ENCODE data around the gene FAM168A. TPM values are rescaled to one million over a fixed set of nuclear protein-coding genes. Genes with fewer than 3 reads are reported as not detected.

The FAM168A gene
- total and polyA plus RNA-seq, 4 donors = 5.5 to 52.0 (median 25.5) TPM

GRCh38 chr11:73366265-73366610, 231.7 kb downstream of the FAM168A start:
- Histone ChIP-seq H3K9me3 (ENCODE audit: control insufficient read depth, low read length) (no peaks in the 10 kb centered on the region), H3K4me3 (ENCODE audit: low read length in 2 of 2) (no peak overlapping the region), H3K36me3 (ENCODE audit: control insufficient read depth in 1 of 2, insufficient read depth in 2 of 2, low read length in 1 of 2) (peaks cover 10 to 18% of the 10 kb centered on the region in 2 donors), H3K27me3 (ENCODE audit: control insufficient read depth in 1 of 2, insufficient read depth in 2 of 2, low read length in 1 of 2) (no peaks in the 10 kb centered on the region), H3K27ac (ENCODE audit: low read depth in 1 of 2, low read length in 2 of 2) (no peak overlapping the region), H3K4me1 (ENCODE audit: control insufficient read depth in 1 of 2, insufficient read depth in 2 of 2, low read length in 2 of 2) (no peaks in the 10 kb centered on the region)
- intact Hi-C loops (cut with DNase I) = no loop called here
- DNase-seq (no peak), ATAC-seq (ENCODE audit: low FRiP score) (no peak)
- WGBS, 2 donors = 92 to 94% methylated on average over 4 of the region's 4 CpGs

- 74 to 75% methylated on average over 24 of the region's 24 CpGs for WGBS, 2 donors
- DNase-seq (no peak), ATAC-seq (ENCODE audit: low FRiP score) (no peak)
- no peak overlapping the region for H3K4me3 ChIP-seq (ENCODE audit: low read length in 2 of 2)
- no peaks in the 10 kb centered on the region for H3K4me1 ChIP-seq (ENCODE audit: control insufficient read depth in 1 of 2, insufficient read depth in 2 of 2, low read length in 2 of 2)
- no peaks in the 10 kb centered on the region for H3K27me3 ChIP-seq (ENCODE audit: control insufficient read depth in 1 of 2, insufficient read depth in 2 of 2, low read length in 1 of 2)
- intact Hi-C loops (cut with DNase I) = no loop called here
- no peak overlapping the region for H3K27ac ChIP-seq (ENCODE audit: low read depth in 1 of 2, low read length in 2 of 2)
- H3K36me3 ChIP-seq (ENCODE audit: control insufficient read depth in 1 of 2, insufficient read depth in 2 of 2, low read length in 1 of 2) = peaks cover 10 to 18% of the 10 kb centered on the region in 2 donors
- H3K9me3 ChIP-seq (ENCODE audit: control insufficient read depth, low read length) = no peaks in the 10 kb centered on the region
Measured at GRCh38 chr11:73365352-73366264, 232.3 kb downstream of the FAM168A start.

- Histone ChIP-seq H3K36me3 (ENCODE audit: control insufficient read depth in 1 of 2, insufficient read depth in 2 of 2, low read length in 1 of 2) (peaks cover 10 to 25% of the 10 kb centered on the region in 2 donors), H3K4me3 (ENCODE audit: low read length in 2 of 2) (no peak overlapping the region), H3K9me3 (ENCODE audit: control insufficient read depth, low read length) (no peaks in the 10 kb centered on the region), H3K27me3 (ENCODE audit: control insufficient read depth in 1 of 2, insufficient read depth in 2 of 2, low read length in 1 of 2) (no peaks in the 10 kb centered on the region), H3K4me1 (ENCODE audit: control insufficient read depth in 1 of 2, insufficient read depth in 2 of 2, low read length in 2 of 2) (no peaks in the 10 kb centered on the region), H3K27ac (ENCODE audit: low read depth in 1 of 2, low read length in 2 of 2) (no peak overlapping the region)
- ATAC-seq (ENCODE audit: low FRiP score) (no peak), DNase-seq (no peak)
- 78 to 82% methylated on average over 9 of the region's 9 CpGs for WGBS, 2 donors
- intact Hi-C loops (cut with DNase I) = no loop called here
Measured at GRCh38 chr11:73363147-73363546, 234.8 kb downstream of the FAM168A start.

- no peaks in the 10 kb centered on the region for H3K27me3 ChIP-seq (ENCODE audit: control insufficient read depth in 1 of 2, insufficient read depth in 2 of 2, low read length in 1 of 2)
- H3K9me3 ChIP-seq (ENCODE audit: control insufficient read depth, low read length) = no peaks in the 10 kb centered on the region
- H3K4me3 ChIP-seq (ENCODE audit: low read length in 2 of 2) = no peak overlapping the region
- ATAC-seq (ENCODE audit: low FRiP score) (no peak), DNase-seq (no peak)
- WGBS, 2 donors = 65 to 67% methylated on average over 68 to 70 of the region's 70 CpGs
- H3K27ac ChIP-seq (ENCODE audit: low read depth in 1 of 2, low read length in 2 of 2) = peak overlapping the region in 1 of 2 donors; percentile 20
- peaks cover 10 to 25% of the 10 kb centered on the region in 2 donors for H3K36me3 ChIP-seq (ENCODE audit: control insufficient read depth in 1 of 2, insufficient read depth in 2 of 2, low read length in 1 of 2)
- H3K4me1 ChIP-seq (ENCODE audit: control insufficient read depth in 1 of 2, insufficient read depth in 2 of 2, low read length in 2 of 2) = no peaks in the 10 kb centered on the region
- intact Hi-C loops (cut with DNase I) = no loop called here
Measured at GRCh38 chr11:73361953-73362776, 235.7 kb downstream of the FAM168A start.

- Histone ChIP-seq H3K4me1 (ENCODE audit: control insufficient read depth in 1 of 2, insufficient read depth in 2 of 2, low read length in 2 of 2) (peaks cover 0 to 3% of the 10 kb centered on the region in 2 donors), H3K9me3 (ENCODE audit: control insufficient read depth, low read length) (no peaks in the 10 kb centered on the region), H3K36me3 (ENCODE audit: control insufficient read depth in 1 of 2, insufficient read depth in 2 of 2, low read length in 1 of 2) (peaks cover 10 to 31% of the 10 kb centered on the region in 2 donors), H3K4me3 (ENCODE audit: low read length in 2 of 2) (no peak overlapping the region), H3K27me3 (ENCODE audit: control insufficient read depth in 1 of 2, insufficient read depth in 2 of 2, low read length in 1 of 2) (no peaks in the 10 kb centered on the region), H3K27ac (ENCODE audit: low read depth in 1 of 2, low read length in 2 of 2) (peak overlapping the region in 1 of 2 donors; percentile 76)
- 88% methylated on average over 8 of the region's 8 CpGs for WGBS, 2 donors
- intact Hi-C loops (cut with DNase I) = no loop called here
- DNase-seq (no peak), ATAC-seq (ENCODE audit: low FRiP score) (no peak)
Measured at GRCh38 chr11:73360743-73361369, 237.1 kb downstream of the FAM168A start.

- ATAC-seq (ENCODE audit: low FRiP score) = no peak
Measured at GRCh38 chr11:73359930-73360742, 237.8 kb downstream of the FAM168A start.

GRCh38 chr11:73359341-73359740, 238.6 kb downstream of the FAM168A start:
- intact Hi-C loops (cut with DNase I) = no loop called here
- Histone ChIP-seq H3K27ac (ENCODE audit: low read depth in 1 of 2, low read length in 2 of 2) (peak overlapping the region in 1 of 2 donors; percentile 76), H3K4me1 (ENCODE audit: control insufficient read depth in 1 of 2, insufficient read depth in 2 of 2, low read length in 2 of 2) (peaks cover 0 to 3% of the 10 kb centered on the region in 2 donors), H3K36me3 (ENCODE audit: control insufficient read depth in 1 of 2, insufficient read depth in 2 of 2, low read length in 1 of 2) (peaks cover 10 to 28% of the 10 kb centered on the region in 2 donors), H3K4me3 (ENCODE audit: low read length in 2 of 2) (no peak overlapping the region), H3K9me3 (ENCODE audit: control insufficient read depth, low read length) (no peaks in the 10 kb centered on the region), H3K27me3 (ENCODE audit: control insufficient read depth in 1 of 2, insufficient read depth in 2 of 2, low read length in 1 of 2) (no peaks in the 10 kb centered on the region)
- WGBS, 2 donors = 5 to 10% methylated on average over 11 of the region's 11 CpGs
- peak; percentile 63 for ATAC-seq (ENCODE audit: low FRiP score)
- DNase-seq = peak in 1 of 2 donors; percentile 84

More at GRCh38 chr11:73359930-73360742, 237.8 kb downstream of the FAM168A start:
- Histone ChIP-seq H3K27me3 (ENCODE audit: control insufficient read depth in 1 of 2, insufficient read depth in 2 of 2, low read length in 1 of 2) (no peaks in the 10 kb centered on the region), H3K36me3 (ENCODE audit: control insufficient read depth in 1 of 2, insufficient read depth in 2 of 2, low read length in 1 of 2) (peaks cover 10 to 28% of the 10 kb centered on the region in 2 donors), H3K27ac (ENCODE audit: low read depth in 1 of 2, low read length in 2 of 2) (peak overlapping the region in 1 of 2 donors; percentile 76), H3K4me1 (ENCODE audit: control insufficient read depth in 1 of 2, insufficient read depth in 2 of 2, low read length in 2 of 2) (peaks cover 0 to 3% of the 10 kb centered on the region in 2 donors), H3K9me3 (ENCODE audit: control insufficient read depth, low read length) (no peaks in the 10 kb centered on the region), H3K4me3 (ENCODE audit: low read length in 2 of 2) (no peak overlapping the region)
- 52 to 55% methylated on average over 19 of the region's 19 CpGs for WGBS, 2 donors
- intact Hi-C loops (cut with DNase I) = no loop called here
- no peak for DNase-seq

GRCh38 chr11:73358071-73358470, 239.8 kb downstream of the FAM168A start:
- Histone ChIP-seq H3K36me3 (ENCODE audit: control insufficient read depth in 1 of 2, insufficient read depth in 2 of 2, low read length in 1 of 2) (peaks cover 2 to 24% of the 10 kb centered on the region in 2 donors), H3K27ac (ENCODE audit: low read depth in 1 of 2, low read length in 2 of 2) (peak overlapping the region in 1 of 2 donors; percentile 49), H3K4me3 (ENCODE audit: low read length in 2 of 2) (no peak overlapping the region), H3K4me1 (ENCODE audit: control insufficient read depth in 1 of 2, insufficient read depth in 2 of 2, low read length in 2 of 2) (peaks cover 0 to 3% of the 10 kb centered on the region in 2 donors), H3K27me3 (ENCODE audit: control insufficient read depth in 1 of 2, insufficient read depth in 2 of 2, low read length in 1 of 2) (no peaks in the 10 kb centered on the region), H3K9me3 (ENCODE audit: control insufficient read depth, low read length) (no peaks in the 10 kb centered on the region)
- DNase-seq = no peak
- 23 to 28% methylated on average over 5 of the region's 5 CpGs for WGBS, 2 donors
- intact Hi-C loops (cut with DNase I) = no loop called here
- ATAC-seq (ENCODE audit: low FRiP score) = no peak

All from aorta (tissue), 5 donors.